Stimulated activated CD8-positive, alpha-beta memory T cell treated with anti-CD3 and anti-CD28 coated beads, Interleukin-4, amount 100 ng/mL, for 4 hours (primary cell): ENCODE results near the gene XCR1.

ENCODE experiments used
- DNase-seq, 2 donors: peaks; one replicate each; pipeline ENCODE4 v3.0.0-alpha.2; 2020; ENCODE audit warnings: low read depth in 2 of 2, low spot score in 1 of 2

XCR1 gene

GRCh38 chr3:45984331-45985312 lies 42.7 kb downstream of the XCR1 start:
- no peak for DNase-seq

GRCh38 chr3:45983770-45984169 lies 43.5 kb downstream of the XCR1 start:
- DNase-seq = no peak

GRCh38 chr3:45981346-45982074 lies 45.8 kb downstream of the XCR1 start:
- no peak for DNase-seq

GRCh38 chr3:45980819-45981218 lies 46.5 kb downstream of the XCR1 start:
- DNase-seq = no peak

- DNase-seq = no peak
Measured at GRCh38 chr3:45980229-45980813, 47.0 kb downstream of the XCR1 start.

- no peak for DNase-seq
Measured at GRCh38 chr3:45979378-45979777, 47.9 kb downstream of the XCR1 start.

- DNase-seq = no peak
Measured at GRCh38 chr3:45978006-45978761, 49.1 kb downstream of the XCR1 start.

GRCh38 chr3:45976191-45977091 lies 50.8 kb downstream of the XCR1 start:
- no peak for DNase-seq

- no peak for DNase-seq
Measured at GRCh38 chr3:45975686-45976085, 51.6 kb downstream of the XCR1 start.

- no peak for DNase-seq
Measured at GRCh38 chr3:45974686-45975085, 52.6 kb downstream of the XCR1 start.

GRCh38 chr3:45972534-45973402 lies 54.5 kb downstream of the XCR1 start:
- no peak for DNase-seq

GRCh38 chr3:45969953-45970352 lies 57.3 kb downstream of the XCR1 start:
- DNase-seq = no peak

GRCh38 chr3:45969116-45969515 lies 58.2 kb downstream of the XCR1 start:
- no peak for DNase-seq

- DNase-seq = no peak
Measured at GRCh38 chr3:45968706-45969105, 58.6 kb downstream of the XCR1 start.

GRCh38 chr3:45968149-45968548 lies 59.1 kb downstream of the XCR1 start:
- no peak for DNase-seq

- no peak for DNase-seq
Measured at GRCh38 chr3:45967724-45968123, 59.6 kb downstream of the XCR1 start.
